NCI-H510A (cell line): ENCODE results near the gene C1RL.
"Not testable (repeated sequence)": the region's sequence is repeated elsewhere in the genome, so short reads cannot be mapped to it uniquely, and the experiment has no call there.

Experiments used
- DNase-seq: peaks from one replicate; lab custom pipeline; 2025; lab: John Stamatoyannopoulos, UW

The C1RL gene

GRCh38 chr12:7061596-7061995 lies 47.4 kb downstream of the C1RL start:
- no peak for DNase-seq

DNA sequence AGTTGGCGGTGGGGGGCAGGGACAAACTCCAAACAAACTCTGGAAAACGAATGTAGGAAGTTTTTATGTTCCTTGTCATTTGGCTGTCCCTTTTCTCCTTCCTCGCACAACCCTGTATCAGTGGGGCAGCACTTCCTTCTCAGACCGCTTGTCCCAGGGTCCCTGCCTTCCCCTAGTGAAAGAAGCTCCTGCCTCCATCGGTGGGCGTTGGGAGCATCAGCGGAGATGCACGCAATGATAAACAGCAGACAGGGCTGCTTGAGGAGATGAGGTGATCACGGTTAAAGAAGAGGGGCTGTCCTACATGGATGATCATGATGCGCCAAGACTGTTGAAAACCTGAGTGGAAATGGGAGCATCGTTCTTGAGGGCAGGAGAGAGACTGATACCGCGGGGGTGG lies 47.9 kb downstream of the C1RL start:
- no peak for DNase-seq

DNA sequence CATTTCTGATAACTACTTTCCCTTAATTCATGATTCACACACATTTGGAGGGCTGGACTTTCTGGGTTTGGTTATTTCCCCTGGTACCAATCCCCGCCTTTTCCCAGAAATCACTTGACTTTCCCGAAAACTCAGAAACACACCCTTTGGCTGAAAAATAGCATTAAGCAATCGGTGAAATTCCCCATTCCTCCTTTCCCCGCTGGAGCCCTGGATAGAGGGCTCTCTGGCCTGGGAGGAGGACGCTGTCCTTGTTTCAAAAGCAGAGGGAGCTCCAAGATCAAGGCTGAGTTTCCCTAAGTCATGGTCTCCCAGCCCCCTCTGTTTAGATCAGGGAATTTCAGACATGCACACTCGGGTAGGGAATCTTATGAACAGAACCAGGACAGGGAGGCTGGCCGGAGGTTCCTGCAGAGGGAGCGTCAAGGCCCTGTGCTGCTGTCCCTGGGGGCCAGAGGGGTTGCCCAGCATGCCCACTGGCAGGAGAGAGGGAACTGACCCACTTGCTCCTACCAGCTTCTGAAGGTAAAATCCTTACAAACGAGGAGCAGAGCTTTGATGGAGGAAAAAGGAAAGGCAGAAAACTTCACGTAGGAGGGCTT lies 48.6 kb downstream of the C1RL start, which contains the start of gene C1S:
Gene C1S (plus strand): TSS at position 366 of the 602 bp plus-strand sequence. CDS start 1,195 bp downstream, outside the sequence.
- no peak for DNase-seq

DNA sequence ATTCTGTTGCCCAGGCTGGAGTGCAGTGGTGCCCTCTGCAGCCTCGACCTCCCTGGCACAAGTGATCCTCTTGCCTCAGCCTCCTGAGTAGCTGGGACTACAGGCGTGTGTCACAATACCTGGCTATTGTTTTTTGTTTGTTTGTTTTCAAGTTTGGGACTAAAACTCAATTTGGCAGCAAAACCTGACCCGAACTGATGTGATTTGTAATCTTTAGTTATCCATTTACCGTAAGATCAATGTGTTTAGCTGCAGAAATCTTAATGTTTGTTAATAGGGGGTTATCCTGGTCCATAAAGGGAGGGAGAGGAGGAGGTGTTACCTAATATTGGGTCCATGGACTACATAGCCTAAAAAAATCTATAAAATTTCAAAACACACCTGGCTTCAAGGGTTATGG lies 49.2 kb downstream of the C1RL start:
- DNase-seq = no peak

- DNase-seq = no peak
Observed at GRCh38 chr12:7058850-7059395, 50.1 kb downstream of the C1RL start.

- DNase-seq = no peak
Observed at GRCh38 chr12:7058163-7058845, 50.7 kb downstream of the C1RL start.

- DNase-seq = not testable (repeated sequence)
Observed at GRCh38 chr12:7055736-7056135, 53.3 kb downstream of the C1RL start.

- DNase-seq = no peak
Observed at GRCh38 chr12:7054925-7055324, 54.1 kb downstream of the C1RL start.

DNA sequence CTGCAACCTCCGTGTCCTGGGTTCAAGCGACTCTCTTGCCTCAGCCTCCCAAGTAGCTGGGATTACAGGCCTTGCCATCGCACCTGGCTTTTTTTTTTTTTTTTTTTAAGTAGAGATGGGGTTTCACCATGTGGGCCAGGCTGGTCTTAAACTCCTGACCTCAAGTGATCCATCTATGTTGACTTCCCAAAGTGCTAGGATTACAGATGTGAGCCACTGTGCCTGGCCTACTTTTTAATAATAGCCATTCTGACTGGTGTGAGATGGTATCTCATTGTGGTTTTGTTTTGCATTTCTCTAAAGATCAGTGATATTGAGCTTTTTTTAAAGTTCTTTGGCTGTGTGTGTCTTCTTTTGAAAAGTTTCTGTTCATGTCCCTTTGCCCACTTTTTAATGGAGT lies 59.0 kb downstream of the C1RL start:
- DNase-seq = not testable (repeated sequence)

DNA sequence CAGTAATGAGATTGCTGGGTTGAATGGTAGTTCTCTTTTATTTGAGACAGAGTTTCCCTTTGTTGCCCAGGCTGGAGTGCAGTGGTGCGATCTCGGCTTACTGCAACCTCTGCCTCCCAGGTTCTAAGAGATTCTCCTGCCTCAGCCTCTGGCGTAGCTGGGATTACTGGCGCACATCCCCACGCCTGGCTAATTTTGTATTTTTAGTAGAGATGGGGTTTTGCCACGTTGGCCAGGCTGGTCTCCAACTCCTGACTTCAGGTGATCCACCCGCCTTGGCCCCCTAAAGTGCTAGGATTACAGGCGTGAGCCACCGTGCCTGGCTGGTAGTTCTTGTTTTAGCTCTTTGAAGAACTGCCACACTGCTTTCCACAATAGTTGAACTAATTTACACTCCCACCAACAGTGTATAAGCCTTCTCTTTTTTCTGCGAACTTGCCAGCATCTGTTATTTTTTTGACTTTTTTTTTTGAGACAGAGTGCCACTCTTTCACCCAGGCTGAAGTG lies 59.5 kb downstream of the C1RL start:
- not testable (repeated sequence) for DNase-seq

- no peak for DNase-seq
Observed at GRCh38 chr12:7047306-7047705, 61.7 kb downstream of the C1RL start.

DNA sequence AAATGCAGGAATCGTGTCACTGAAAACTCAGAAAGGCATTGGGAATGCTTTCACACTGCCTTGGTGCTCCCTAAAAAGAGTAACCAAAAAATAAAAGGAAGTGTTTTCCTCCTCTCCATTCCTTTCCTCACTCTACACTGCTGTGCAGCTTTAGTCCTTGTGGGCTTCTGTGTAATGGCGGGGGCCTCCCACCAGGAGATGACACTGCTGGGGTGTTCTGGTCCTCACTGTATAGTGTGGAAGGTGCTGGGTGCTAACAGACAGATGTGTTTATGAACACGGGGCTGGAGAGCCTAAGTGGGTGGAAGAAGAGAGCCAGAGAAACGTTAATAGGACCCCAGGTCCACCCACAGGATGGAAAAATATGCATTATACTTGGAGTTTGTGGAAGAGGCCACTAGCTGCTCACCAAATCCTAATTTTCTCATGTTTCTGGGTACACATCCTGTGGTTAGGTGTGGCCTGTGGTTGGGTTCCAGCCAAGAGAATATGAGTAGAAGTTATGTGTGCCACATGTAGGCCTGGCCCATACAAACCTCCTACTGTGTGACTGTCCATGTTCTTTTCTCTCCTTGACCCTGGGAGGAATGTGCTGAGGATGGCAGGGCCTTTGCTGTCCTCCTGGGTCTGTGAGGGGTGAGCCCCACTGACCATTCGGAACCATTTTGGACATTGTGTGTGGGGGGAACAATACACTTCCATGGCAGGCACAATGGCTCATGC lies 62.5 kb downstream of the C1RL start:
- no peak for DNase-seq

DNA sequence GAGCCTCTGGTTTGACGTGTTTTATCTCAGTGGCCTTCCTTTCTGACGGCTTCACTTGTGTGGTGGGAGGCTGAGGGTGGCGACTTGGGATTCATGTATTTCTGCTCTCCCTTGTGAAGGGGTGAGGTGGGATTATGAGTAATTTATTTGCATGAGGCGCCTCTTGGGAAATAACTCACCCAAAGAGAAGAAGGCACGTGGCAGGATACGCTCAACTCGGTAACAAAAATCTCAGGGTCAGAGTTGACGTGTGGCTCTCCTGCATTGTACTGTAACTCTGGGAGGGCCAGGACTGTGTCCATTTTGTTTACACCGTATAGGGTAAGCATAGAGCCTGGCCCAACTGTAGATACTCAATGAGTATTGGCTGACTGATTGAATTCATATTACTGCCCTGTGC lies 63.1 kb downstream of the C1RL start:
- no peak for DNase-seq
